Measurements from ENCODE around the gene IL15RA. TPM values are rescaled to one million over a fixed set of nuclear protein-coding genes. Genes with fewer than 3 reads are reported as not detected.

Gene IL15RA
- total and polyA plus RNA-seq, 10 of the 15 experiments (the other 5 are each of a cell fraction or from before 2014, with no cell fraction given), result 2.0 to 14.8 (median 12.1) TPM

- BruUV-seq (replicated peaks), result no TSS peak
- CTCF ChIA-PET, result interaction anchor here (0.5 to 5.4 kb wide), 3 partner anchors 8 to 103 kb away, joined by 3 to 24 read pairs (median 3); no protein-coding TSS in a partner anchor
- no peaks in the 10 kb centered on the region for H4K20me1 ChIP-seq (ENCODE audit: control insufficient read depth, insufficient read depth)
- no peaks in the 10 kb centered on the region for H3K27me3 ChIP-seq (replicated peaks in 1 of 2; ENCODE audit: control insufficient read depth in 2 of 2, insufficient read depth in 2 of 2, low read length in 1 of 2)
- H2AFZ ChIP-seq (ENCODE audit: control insufficient read depth, low read depth, low read length), result no peak overlapping the region
- H3K79me2 ChIP-seq (ENCODE audit: control insufficient read depth, insufficient read depth, low read length), result no peaks in the 10 kb centered on the region
- H3K4me3 ChIP-seq, result no peak overlapping the region
- in situ Hi-C loops (cut with MboI) (no loop called here), intact Hi-C loops (cut with micrococcal nuclease; ENCODE audit: unreplicated experiment) (no loop called here)
- H3K27ac ChIP-seq (ENCODE audit: control insufficient read depth, insufficient read depth), result no peak overlapping the region
- no peak overlapping the region for H3K9ac ChIP-seq (ENCODE audit: control insufficient read depth, insufficient read depth, low read length)
- TF ChIP-seq CBX3 (IDR thresholded peaks at IDR 0.05; ENCODE audit: borderline replicate concordance, low read depth), result no peak
- TF ChIP-seq SUZ12 (IDR thresholded peaks at IDR 0.05; ENCODE audit: unreplicated experiment), result no peak
- no peak for TF ChIP-seq ZNF217 (IDR thresholded peaks at IDR 0.05)
- TF ChIP-seq RELB (IDR thresholded peaks at IDR 0.05; ENCODE audit: low read depth), result no peak
- TF ChIP-seq ZBTB4 (CRISPR knock-in tag; IDR thresholded peaks at IDR 0.05), result no peak
- no peak for TF ChIP-seq ZBTB11 (CRISPR knock-in tag; IDR thresholded peaks at IDR 0.05)
- no peak for TF ChIP-seq SMARCA5 (IDR thresholded peaks at IDR 0.05)
- no peak for TF ChIP-seq EZH2 (IDR thresholded peaks at IDR 0.05; ENCODE audit: borderline replicate concordance, control insufficient read depth, low read depth, low read length)
- no peak for TF ChIP-seq E4F1 (IDR thresholded peaks at IDR 0.05; ENCODE audit: borderline replicate concordance, partially characterized antibody)
- TF ChIP-seq ZSCAN29 (IDR thresholded peaks at IDR 0.05), result no peak
- H3K9me3 ChIP-seq (replicated peaks; ENCODE audit: control insufficient read depth, insufficient read depth, low read length), result peaks cover 5% of the 10 kb centered on the region; the same call in 2 of the 3 replicates
- 75% methylated on average over 3 of the region's 3 CpGs for WGBS (ENCODE audit: insufficient coverage, insufficient replicate concordance, low lambda C conversion rate, missing lambda C conversion rate)
- no peak for DNase-seq (ENCODE audit: low read depth, low spot score)
- FAIRE-seq, result no peak
- H3K4me1 ChIP-seq (ENCODE audit: control insufficient read depth, insufficient read depth, low read length), result peaks cover 2% of the 10 kb centered on the region; the same call in 1 of the 2 replicates
- no peak overlapping the region for H3K4me2 ChIP-seq (ENCODE audit: control insufficient read depth, insufficient read depth)
- ATAC-seq, result no peak
- H3K36me3 ChIP-seq (ENCODE audit: control insufficient read depth in 2 of 2, insufficient read depth in 2 of 2, low read length in 1 of 2), result no peaks in the 10 kb centered on the region
- POLR2A ChIA-PET, result no interaction called here
- RAD21 ChIA-PET (ENCODE audit: unreplicated experiment), result no interaction called here
- SMC1A ChIA-PET (ENCODE audit: uncharacterized antibody, unreplicated experiment), result interaction anchor here (1.0 to 1.1 kb wide), 2 partner anchors 13 to 81 kb away, joined by 3 to 5 read pairs; no protein-coding TSS in a partner anchor
Observed at GRCh38 chr10:6006546-6006945, 29.2 kb upstream of the IL15RA start.

Data from GM12878 (cell line).